Hepatocyte (in vitro differentiated cells): ENCODE data around the gene PDE11A. TPM values are rescaled to one million over a fixed set of nuclear protein-coding genes. Genes with fewer than 3 reads are reported as not detected.
A peak's percentile ranks its signal among the peaks of the same experiment; 100 is the strongest.

Experiments used
- DNase-seq: peaks from one replicate; pipeline ENCODE4 v3.0.0-alpha.2; 2016; ENCODE audit warnings: low spot score
- H2AFZ ChIP-seq: fragments of 200-600 bp; sonication (generic); 2 replicates; pipeline ENCODE4 v1.6.0; 2016; ENCODE audit warnings: antibody characterized with exemption, mild to moderate bottlenecking
- H3K27ac ChIP-seq: fragments of 200-600 bp; sonication (generic); 2 replicates; pipeline ENCODE4 v1.5.1; 2016; ENCODE audit warnings: mild to moderate bottlenecking
- H3K27me3 ChIP-seq: fragments of 200-600 bp; sonication (generic); 2 replicates; pipeline ENCODE4 v1.6.1; 2016
- H3K36me3 ChIP-seq: fragments of 200-600 bp; sonication (generic); replicated peaks from 2 replicates; pipeline ENCODE4 v1.5.1; 2016; ENCODE audit warnings: low read depth; ENCODE audit not compliant: insufficient read depth
- H3K4me1 ChIP-seq: fragments of 200-600 bp; sonication (generic); 2 replicates; pipeline ENCODE4 v1.5.1; 2016; ENCODE audit warnings: mild to moderate bottlenecking, moderate library complexity; ENCODE audit not compliant: insufficient read depth
- H3K4me2 ChIP-seq: fragments of 200-600 bp; sonication (generic); 2 replicates; pipeline ENCODE4 v1.6.0; 2016
- H3K4me3 ChIP-seq: fragments of 200-600 bp; sonication (generic); 2 replicates; pipeline ENCODE4 v1.5.1; 2016; ENCODE audit warnings: mild to moderate bottlenecking
- H3K79me2 ChIP-seq: fragments of 200-600 bp; sonication (generic); 2 replicates; pipeline ENCODE4 v1.6.0; 2017; ENCODE audit warnings: mild to moderate bottlenecking
- H3K9me2 ChIP-seq: fragments of 200-600 bp; sonication (generic); replicated peaks from 2 replicates; pipeline ENCODE4 v1.6.0; 2017; ENCODE audit warnings: mild to moderate bottlenecking; ENCODE audit not compliant: insufficient read depth
- H3K9me3 ChIP-seq: fragments of 200-600 bp; sonication (generic); 2 replicates; pipeline ENCODE4 v1.5.1; 2016; ENCODE audit warnings: low read depth, mild to moderate bottlenecking
- H4K20me1 ChIP-seq: fragments of 200-600 bp; sonication (generic); 2 replicates; pipeline ENCODE4 v1.6.0; 2016; ENCODE audit warnings: mild to moderate bottlenecking; ENCODE audit not compliant: insufficient read depth, poor library complexity, severe bottlenecking
- EZH2 ChIP-seq: fragments of 200-600 bp; sonication (generic); IDR thresholded peaks from 2 replicates; pipeline ENCODE4 v1.6.1; 2016; ENCODE audit warnings: antibody characterized with exemption, mild to moderate bottlenecking, borderline replicate concordance
- EZH2phosphoT487 ChIP-seq: fragments of 200-600 bp; sonication (generic); IDR thresholded peaks from one replicate; pipeline ENCODE4 v1.6.1; 2018; ENCODE audit warnings: antibody characterized with exemption, mild to moderate bottlenecking, low read depth, moderate library complexity; ENCODE audit not compliant: unreplicated experiment, severe bottlenecking
- WGBS: methylation state at CpG from one replicate; pipeline ENCODE4 v1.1.6; 2016; ENCODE audit warnings: low lambda C conversion rate; ENCODE audit errors: missing lambda C conversion rate; 5-methylcytosine and 5-hydroxymethylcytosine counted together
- polyA plus RNA-seq: library from polyadenylated mRNA; unstranded; fragments of >200 nt; fragmentation: Nextera tagmentation; extraction: Ambion mirVana; gene quantifications from 2 replicates; pipeline ENCODE4 v1.2.1, GENCODE V29; 2016
- total RNA-seq: library from RNA; depleted of rRNA; stranded (reverse); fragments of >200 nt; gene quantifications from 2 replicates; pipeline ENCODE4 v1.2.3, GENCODE V29; 2014
- TF ChIP-seq, protein P1 (sequence below): fragments of 200-600 bp; sonication (generic); IDR thresholded peaks from 2 replicates; pipeline ENCODE4 v1.5.1; 2016; ENCODE audit warnings: antibody characterized with exemption, mild to moderate bottlenecking; ENCODE audit not compliant: poor library complexity

Gene PDE11A
- total and polyA plus RNA-seq, 2 experiments from 2014 or later, result 0.71 to 1.9 TPM

DNA sequence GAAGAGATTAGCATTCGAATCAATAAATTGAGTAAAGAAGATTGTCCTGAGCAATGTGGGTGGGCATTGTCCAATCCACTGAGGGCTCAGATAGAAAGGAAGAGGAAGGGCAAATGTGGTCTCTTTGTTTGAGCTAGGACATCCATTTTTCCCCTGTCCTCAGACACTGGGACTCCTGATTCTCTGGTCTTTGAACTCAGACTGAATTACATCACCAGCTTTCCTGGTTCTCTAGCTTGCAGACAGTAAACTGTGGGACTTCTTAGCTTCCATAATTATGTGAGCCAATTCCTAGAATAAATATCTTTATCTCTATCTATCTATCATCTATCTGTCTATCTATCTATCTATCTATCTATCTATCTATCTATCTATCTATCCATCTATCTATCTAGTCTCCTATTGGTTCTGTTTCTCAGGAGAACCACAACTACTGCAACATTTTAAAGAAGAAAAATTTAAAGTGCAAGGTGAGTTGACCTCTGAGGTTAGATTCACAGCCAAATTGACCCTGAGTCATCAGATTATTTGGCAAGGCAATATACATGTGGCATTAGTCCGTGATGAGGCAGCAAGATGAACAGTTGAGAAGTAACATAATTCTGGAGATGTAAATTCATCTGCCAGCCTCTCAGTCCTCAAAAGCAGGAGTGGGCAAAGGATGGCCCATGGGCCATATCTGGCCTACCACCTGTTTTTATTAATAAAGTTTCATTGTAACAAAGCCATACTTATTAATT lies 191.4 kb downstream of the PDE11A start:
- Histone ChIP-seq H3K79me2 (no peaks in the 10 kb centered on the region), H3K27ac (peak overlapping the region; percentile 46), H3K4me3 (no peak overlapping the region), H3K27me3 (no peaks in the 10 kb centered on the region), H3K9me2 (no peaks in the 10 kb centered on the region), H2AFZ (no peak overlapping the region), H3K4me2 (no peak overlapping the region), H3K36me3 (no peaks in the 10 kb centered on the region), H3K9me3 (no peaks in the 10 kb centered on the region), H4K20me1 (no peaks in the 10 kb centered on the region), H3K4me1 (no peaks in the 10 kb centered on the region)
- 81% methylated on average over 2 of the region's 2 CpGs for WGBS
- no peak for DNase-seq
- TF ChIP-seq EZH2 (no peak), EZH2phosphoT487 (no peak)
- TF ChIP-seq, protein P1, sequence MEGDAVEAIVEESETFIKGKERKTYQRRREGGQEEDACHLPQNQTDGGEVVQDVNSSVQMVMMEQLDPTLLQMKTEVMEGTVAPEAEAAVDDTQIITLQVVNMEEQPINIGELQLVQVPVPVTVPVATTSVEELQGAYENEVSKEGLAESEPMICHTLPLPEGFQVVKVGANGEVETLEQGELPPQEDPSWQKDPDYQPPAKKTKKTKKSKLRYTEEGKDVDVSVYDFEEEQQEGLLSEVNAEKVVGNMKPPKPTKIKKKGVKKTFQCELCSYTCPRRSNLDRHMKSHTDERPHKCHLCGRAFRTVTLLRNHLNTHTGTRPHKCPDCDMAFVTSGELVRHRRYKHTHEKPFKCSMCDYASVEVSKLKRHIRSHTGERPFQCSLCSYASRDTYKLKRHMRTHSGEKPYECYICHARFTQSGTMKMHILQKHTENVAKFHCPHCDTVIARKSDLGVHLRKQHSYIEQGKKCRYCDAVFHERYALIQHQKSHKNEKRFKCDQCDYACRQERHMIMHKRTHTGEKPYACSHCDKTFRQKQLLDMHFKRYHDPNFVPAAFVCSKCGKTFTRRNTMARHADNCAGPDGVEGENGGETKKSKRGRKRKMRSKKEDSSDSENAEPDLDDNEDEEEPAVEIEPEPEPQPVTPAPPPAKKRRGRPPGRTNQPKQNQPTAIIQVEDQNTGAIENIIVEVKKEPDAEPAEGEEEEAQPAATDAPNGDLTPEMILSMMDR, result no peak

DNA sequence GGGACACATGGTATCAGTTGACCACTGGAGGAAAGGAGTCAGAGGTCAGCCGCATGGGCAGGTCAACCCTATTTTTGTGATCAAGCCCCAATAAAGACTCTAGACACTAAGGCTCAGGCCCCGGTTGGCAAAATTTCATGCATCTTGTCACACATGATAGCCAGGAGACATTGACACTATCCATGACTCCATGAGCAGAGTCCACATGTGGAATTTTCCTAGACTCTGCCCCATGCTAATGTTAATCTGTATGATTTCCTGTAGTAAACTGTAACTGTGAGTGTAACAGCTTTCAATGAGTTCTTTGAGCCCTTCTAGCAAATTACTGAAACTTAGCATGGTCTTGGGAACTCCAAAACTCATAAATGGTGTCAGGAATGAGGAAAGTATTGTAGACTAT lies 192.3 kb downstream of the PDE11A start:
- Histone ChIP-seq H3K36me3 (no peaks in the 10 kb centered on the region), H3K9me3 (no peaks in the 10 kb centered on the region), H3K4me2 (no peak overlapping the region), H3K79me2 (no peaks in the 10 kb centered on the region), H4K20me1 (no peaks in the 10 kb centered on the region), H3K9me2 (no peaks in the 10 kb centered on the region), H3K4me3 (no peak overlapping the region), H3K4me1 (no peaks in the 10 kb centered on the region), H2AFZ (no peak overlapping the region), H3K27me3 (no peaks in the 10 kb centered on the region), H3K27ac (peak overlapping the region; percentile 46)
- no peak for TF ChIP-seq EZH2
- TF ChIP-seq EZH2phosphoT487, result no peak
- TF ChIP-seq, protein P1, result no peak
- 76% methylated on average over 2 of the region's 2 CpGs for WGBS
- DNase-seq, result no peak

- DNase-seq, result no peak
- H2AFZ ChIP-seq, result no peak overlapping the region
- WGBS, result 85% methylated on average over 8 of the region's 8 CpGs
- TF ChIP-seq EZH2 (no peak), EZH2phosphoT487 (no peak)
- TF ChIP-seq, protein P1, result no peak
- H3K27ac ChIP-seq, result no peak overlapping the region
- no peak overlapping the region for H3K4me3 ChIP-seq
- no peaks in the 10 kb centered on the region for H3K36me3 ChIP-seq
- H3K79me2 ChIP-seq, result no peaks in the 10 kb centered on the region
- H3K4me1 ChIP-seq, result no peaks in the 10 kb centered on the region
- H3K9me3 ChIP-seq, result no peaks in the 10 kb centered on the region
- H3K27me3 ChIP-seq, result no peaks in the 10 kb centered on the region
- no peaks in the 10 kb centered on the region for H4K20me1 ChIP-seq
- no peak overlapping the region for H3K4me2 ChIP-seq
- H3K9me2 ChIP-seq, result no peaks in the 10 kb centered on the region
These were observed 195.6 kb downstream of the PDE11A start for GRCh38 chr2:177876950-177877349.

GRCh38 chr2:177874686-177875085 lies 197.9 kb downstream of the PDE11A start:
- WGBS, result 97% methylated on average over 4 of the region's 4 CpGs
- no peak overlapping the region for H3K4me3 ChIP-seq
- TF ChIP-seq EZH2 (no peak), EZH2phosphoT487 (no peak)
- TF ChIP-seq, protein P1, result no peak
- no peak overlapping the region for H2AFZ ChIP-seq
- peak overlapping the region; percentile 57 for H3K27ac ChIP-seq
- H3K9me3 ChIP-seq, result no peaks in the 10 kb centered on the region
- no peaks in the 10 kb centered on the region for H3K36me3 ChIP-seq
- no peaks in the 10 kb centered on the region for H4K20me1 ChIP-seq
- no peak for DNase-seq
- H3K27me3 ChIP-seq, result no peaks in the 10 kb centered on the region
- no peaks in the 10 kb centered on the region for H3K79me2 ChIP-seq
- no peaks in the 10 kb centered on the region for H3K4me1 ChIP-seq
- no peaks in the 10 kb centered on the region for H3K9me2 ChIP-seq
- H3K4me2 ChIP-seq, result no peak overlapping the region
